Frontal cortex (tissue), 4 donors: ENCODE data around the gene NIFK. TPM values are rescaled to one million over a fixed set of nuclear protein-coding genes. Genes with fewer than 3 reads are reported as not detected.

Experiments
- DNase-seq, 2 donors: peaks; one replicate each; pipeline ENCODE4 v3.0.0; 2012; ENCODE audit warnings: low spot score in 2 of 2
- FAIRE-seq: peaks from 2 replicates; lab custom pipeline; 2012; peaks lifted over from hg19 to GRCh38; lab: Jason Lieb, UNC
- total RNA-seq: library from RNA; depleted of rRNA; stranded (reverse); fragments of >200 nt; gene quantifications from one replicate; pipeline ENCODE4 v1.2.3, GENCODE V29; 2014
- donor health status: control.
- donor health status: control.
- donor health status: control.

Gene NIFK
- 53.8 TPM for total RNA-seq

DNA sequence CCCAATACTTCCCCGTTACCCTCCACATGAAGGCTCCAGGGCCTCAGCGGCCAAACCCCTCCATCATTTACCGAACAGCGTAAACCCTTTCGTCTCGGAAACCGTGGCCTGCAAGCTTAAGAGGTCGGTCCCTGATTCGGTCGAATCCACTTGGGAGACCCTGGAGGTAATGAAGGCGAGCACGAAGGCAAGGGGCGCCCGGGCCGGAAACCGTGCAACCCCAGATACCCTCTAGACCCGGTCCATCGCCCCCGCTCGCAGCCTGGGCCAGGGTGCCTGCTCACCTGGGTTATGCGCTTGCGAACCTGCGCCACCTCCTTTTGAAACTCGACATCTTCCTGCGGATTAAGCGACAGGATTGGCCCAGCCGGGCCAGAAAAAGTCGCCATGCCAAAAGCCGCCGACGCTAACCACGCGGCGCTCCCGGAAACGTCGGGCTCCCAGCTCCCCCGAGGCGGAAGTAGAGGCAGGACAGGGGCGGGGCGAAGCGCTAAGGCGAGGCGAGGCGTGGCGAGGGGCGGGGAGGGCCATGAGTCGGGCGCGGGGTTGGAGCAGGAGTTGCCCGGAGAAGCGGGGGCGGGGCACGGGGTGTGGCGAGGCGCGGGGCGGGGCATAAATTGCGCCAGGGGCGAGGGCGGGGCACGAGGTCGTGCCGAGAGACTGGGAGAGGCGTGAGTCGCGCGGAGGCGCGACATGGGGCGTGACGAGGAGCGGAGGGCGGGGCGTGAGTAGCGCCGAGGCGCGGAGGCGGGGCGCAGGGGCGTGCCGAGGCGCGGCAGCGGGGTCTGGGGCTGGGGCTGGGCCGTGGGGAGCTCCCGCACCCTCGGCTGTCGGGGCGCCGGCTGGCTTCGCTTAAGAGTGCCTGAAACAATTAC is at the start of gene NIFK:
TSS of gene NIFK (minus strand) at position 414 of the 875 bp plus-strand sequence. CDS start at position 389, 25 bp downstream.
- FAIRE-seq: no peak

DNA sequence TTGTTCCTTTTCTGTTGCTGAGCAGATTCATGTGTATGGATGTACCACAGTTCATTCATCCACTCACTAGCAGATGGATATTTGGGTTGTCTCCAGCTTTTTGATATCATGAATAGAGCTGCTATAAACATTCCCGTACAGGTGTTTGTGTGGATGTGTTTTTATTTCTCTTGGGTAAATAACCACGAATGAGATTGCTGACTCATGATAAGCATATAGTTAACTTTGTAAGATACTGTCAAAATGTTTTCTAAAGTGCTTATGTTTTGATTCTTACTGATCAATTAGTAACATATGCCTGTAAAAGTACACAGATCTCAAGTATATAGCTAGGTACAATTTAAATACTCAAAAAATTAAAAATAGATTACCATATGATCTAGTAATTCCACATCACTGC is 46.5 kb upstream of the NIFK start:
- FAIRE-seq (no peak), DNase-seq (no peak)

More for the DNA sequence above, at the start of gene NIFK:
- DNase-seq: peak; percentile 98 to 99

DNA sequence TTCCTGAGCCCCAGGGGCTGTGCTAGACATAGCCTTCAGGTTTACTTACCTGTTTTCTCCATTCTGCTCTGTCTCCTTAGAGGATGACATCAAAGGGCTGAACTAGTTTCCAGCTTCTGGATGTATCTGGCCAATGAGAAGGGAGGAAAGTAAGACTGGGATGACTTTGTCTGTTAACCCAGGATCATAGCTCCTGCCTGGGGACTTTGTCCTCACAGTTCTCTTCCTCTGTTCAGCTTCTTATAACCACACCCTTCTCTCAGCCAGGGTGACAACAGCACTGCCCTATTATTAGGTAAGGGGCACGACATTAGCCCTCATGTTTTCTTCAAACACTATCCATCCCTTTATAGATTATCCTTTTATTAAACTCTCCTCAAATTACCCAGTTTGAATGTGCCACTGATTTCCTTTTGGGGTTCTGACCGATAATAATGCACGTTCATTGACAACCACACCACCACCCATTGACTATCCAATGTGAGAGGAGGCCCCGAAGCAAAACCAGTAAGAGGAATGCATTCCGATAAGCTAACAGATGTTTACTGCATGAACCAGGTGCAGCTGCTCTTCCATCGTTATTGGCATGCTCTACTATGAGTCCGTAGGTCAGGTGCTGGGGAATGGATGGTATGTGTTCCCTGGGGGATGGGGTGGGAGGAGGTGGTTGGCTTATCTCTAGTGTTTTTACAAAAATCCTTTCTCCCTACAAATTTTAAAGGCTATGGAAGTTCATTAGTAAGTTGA is 42.2 kb upstream of the NIFK start:
- FAIRE-seq (no peak), DNase-seq (no peak)

DNA sequence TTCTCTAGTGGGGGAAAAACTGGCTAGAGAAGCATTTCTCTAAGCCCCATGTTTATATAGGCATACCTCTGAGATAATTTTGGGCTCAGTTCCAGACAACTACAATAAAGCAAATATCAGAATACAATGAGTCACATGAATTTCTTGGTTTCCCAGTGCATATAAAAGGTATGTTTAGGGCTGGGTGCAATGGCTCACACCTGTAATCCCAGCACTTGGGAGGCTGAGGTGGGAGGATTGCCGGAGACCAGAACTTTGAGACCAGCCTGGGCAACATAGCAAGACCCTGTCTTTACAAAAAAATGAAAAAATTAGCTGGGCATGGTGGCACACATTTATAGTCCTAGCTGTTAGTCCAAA is 41.0 kb upstream of the NIFK start:
- FAIRE-seq: no peak
- no peak for DNase-seq

DNA sequence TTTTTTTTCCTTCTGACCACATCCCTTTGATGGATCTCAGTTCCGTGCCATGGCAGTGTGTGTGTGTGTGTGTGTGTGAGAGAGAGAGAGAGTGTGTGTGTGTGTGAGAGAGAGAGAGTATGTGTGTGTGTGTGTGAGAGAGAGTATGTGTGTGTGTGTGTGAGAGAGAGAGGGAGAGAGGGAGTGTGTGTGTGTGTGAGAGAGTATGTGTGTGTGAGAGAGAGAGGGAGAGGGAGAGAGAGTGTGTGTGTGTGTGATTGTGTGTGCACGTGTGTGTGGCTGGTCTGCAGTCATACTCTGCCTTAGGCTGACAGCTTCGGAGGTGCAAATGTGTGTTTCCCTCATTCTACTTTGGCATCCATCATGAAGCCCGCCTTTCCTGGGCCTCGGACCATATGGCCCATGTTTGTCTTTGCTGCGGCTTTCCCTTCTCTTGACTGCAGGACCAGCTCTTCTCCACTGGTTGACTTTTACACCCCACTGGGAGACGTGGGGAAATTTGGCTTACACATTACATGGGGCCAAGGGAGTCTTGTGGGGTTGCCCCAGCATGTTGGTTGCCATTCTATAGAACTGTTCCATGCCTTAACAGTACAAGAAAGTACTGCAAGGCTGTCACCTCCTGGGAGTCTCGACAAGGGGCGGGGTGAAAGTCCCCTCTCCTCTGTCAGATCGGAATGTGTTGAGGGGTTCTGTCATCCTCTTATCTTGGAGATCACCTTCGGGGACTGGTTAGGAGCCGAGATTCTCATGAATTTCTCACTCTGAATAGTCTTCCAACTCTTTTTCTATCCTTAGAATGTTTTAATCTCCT is 40.4 kb upstream of the NIFK start:
- DNase-seq (no peak), FAIRE-seq (no peak)

DNA sequence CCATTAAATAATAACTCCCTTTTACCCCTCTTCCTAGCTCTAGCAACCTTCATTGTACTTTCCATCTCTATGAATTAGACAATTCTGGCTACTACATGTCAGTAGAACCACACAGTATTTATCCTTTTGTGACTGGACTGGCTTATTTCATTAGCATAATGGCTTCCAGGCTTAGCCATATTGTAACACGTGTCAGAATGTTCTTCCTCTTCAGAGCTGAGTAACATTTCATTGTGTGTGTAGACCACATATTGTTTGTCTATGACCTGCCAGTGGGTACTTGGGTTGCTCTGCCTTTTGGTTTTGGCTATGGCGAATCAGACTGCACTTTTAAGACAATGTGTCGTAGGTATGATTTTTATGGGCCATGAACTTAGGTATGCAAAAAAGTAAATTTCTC is 39.7 kb upstream of the NIFK start:
- FAIRE-seq (no peak), DNase-seq (no peak)

DNA sequence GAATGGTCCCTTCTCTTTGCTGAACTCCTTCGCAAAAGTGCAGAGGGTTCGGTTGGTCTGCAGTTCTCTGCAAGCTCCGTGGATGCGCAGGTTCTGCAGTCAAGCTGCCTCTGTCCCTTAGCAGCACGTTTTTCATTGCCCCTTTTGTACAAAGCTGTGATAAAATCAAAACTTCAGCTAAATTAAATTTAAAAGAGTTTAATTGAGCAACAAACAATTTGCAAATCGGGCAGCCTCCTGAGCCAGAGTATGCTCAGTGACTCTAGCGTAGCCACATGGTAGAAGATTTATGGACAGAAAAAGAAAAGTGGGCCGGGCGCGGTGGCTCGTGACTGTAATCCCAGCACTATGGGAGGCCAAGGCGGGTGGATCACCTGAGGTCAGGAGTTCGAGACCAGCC is 37.6 kb upstream of the NIFK start:
- FAIRE-seq (no peak), DNase-seq (no peak)

DNA sequence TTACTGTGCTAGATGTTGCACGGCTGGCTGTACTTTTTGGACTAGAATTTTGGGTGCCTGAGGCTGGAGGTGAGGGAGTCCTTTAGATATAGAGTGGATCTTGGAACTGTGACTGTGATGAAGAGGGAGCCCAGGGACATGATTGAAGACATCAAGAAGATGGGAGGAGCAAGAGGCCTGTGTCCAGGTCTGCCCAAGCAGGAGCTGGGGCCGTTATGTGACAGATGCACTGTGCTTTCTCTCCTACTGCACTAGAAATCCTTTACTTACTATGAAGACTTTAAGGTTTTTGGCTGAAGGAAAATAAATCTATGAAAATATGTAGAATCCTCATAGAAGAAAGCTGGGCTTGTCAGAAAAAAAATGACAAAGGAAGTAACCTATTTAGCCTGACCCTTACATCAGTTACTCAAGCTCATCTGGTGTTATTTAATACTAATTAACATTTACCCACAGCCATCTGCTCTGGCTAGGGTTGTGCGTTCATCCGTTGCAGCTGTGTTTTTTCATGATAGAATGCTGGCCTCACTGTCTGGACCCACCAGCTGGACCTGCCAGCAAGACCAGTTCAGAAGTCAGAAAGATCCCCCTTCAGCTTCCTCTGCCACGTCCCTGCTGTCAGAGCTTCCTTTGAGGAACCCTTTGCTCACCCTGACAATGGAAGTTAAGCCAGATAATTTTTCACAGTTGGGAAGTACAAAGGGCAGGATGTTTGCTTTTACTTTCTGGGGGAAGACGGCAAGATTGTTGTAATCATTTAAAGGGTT is 35.5 kb upstream of the NIFK start:
- FAIRE-seq (no peak), DNase-seq (no peak)

DNA sequence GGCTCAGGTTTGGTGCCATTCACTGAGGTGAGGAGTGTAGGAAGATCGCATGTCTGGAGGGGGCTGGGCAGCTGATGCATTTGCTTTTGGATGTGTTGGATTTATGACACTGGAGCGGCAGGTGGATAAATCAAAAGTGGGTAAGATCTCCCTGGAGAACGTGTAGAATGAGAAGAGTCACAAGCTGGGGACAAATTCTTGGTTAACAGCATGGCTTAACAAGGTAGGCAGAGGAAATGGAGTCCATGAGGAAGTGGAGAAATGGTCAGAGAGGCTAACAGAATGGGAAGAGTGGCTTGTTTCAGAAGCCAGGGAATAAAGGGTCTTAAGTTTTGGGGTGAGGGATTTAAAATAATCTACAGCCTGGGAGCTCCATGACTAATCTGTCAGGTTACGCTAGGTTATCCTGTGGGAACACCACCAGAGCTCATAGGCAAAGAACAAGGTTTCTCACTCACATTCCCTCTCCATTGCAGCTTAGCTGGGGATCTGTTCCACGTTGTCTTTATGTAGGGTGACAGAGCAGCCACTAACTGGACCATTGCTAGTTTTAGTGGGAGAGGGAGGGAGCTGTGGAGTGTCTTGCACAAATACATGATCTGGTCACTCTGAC is 31.6 kb upstream of the NIFK start:
- FAIRE-seq: no peak
- no peak for DNase-seq

DNA sequence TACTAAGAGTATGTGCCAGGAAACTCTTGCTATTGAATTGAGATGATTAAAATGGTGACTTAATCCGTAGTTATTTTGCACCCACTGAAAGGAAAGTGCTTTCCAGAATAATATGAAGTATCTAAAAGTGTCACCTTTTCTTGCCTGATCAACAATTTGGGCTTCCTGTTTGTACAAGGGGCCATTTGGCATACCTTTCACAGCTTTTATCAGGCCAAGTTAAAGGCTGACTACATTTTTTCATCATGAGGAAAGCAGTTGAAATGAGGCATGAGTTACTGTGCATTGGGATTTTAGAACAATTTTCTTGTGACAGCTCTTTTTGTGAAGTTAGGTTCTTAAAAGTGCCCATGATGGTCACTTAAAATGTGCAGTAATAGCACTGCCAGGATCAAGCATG is 29.9 kb upstream of the NIFK start:
- no peak for FAIRE-seq

DNA sequence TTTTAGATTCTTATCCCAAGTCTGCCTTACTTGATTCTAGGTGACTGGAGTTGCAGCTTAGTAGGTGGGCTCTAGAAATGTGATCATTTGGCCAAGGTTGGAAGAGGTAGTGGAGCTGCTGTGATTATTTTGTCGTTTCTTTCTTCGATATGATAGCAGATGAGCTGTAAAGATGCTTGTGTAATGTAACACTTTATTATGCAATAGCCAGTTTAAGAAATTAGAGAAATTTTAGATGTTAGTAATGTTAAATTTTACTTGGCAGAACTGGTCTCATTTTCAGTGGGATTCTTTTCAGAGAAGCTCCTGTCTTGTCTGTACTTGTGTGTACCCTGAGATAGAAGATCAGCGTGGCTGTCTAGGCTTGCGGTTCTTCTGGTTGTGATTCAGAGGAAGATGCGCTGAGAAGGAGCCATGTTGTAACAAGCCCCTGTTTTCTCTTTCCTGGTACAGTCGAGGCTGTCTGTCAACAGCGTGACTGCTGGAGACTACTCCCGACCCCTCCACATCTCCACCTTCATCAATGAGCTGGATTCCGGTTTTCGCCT is 28.1 kb upstream of the NIFK start:
- DNase-seq (no peak), FAIRE-seq (no peak)

More for the DNA sequence above, 29.9 kb upstream of the NIFK start:
- DNase-seq: no peak

DNA sequence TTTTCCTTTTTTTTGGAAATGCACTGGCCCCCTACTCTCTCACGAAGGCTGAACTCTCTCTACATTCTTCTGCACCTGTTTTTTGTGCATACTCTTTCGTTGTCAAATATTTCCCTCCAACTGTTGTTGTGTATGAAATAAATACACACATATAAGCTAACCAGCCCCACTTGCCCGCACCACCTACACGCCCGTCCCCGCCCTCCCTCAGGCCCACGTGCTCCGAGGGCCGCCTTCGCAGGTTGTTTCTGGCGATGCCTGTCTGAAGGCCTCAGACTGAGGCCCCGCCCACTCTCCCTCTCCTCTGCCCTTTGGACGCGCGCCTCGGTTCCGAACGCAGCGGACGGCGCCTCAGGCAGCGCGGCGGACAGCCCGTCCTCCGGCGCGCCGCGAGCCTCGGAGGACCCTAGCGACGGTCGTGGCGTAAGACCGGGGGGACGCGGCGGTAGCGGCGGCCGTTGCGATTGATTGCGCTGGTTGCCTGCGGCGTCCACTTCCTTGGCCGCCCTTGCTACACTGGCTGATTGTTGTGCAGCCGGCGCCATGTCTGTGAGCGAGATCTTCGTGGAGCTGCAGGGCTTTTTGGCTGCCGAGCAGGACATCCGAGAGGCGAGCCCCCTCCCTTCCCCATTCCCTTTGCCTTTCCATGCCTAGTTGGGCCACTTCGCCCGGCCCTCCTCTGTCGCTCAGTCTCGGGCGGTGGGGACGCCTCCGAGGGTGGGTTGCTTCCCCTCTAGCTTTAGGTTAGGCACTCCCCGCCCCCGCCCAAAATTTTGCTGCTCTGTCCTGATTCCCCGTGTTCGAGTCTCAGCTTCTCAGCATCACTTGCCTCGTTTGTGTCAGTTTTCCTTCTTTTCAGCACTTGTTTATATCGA is 18.8 kb upstream of the NIFK start, which contains the start of gene TSN:
TSS of gene TSN (plus strand) at position 415 of the 875 bp plus-strand sequence. CDS start at position 544, 129 bp downstream.
- no peak for FAIRE-seq
- DNase-seq: peak; percentile 86 to 88

DNA sequence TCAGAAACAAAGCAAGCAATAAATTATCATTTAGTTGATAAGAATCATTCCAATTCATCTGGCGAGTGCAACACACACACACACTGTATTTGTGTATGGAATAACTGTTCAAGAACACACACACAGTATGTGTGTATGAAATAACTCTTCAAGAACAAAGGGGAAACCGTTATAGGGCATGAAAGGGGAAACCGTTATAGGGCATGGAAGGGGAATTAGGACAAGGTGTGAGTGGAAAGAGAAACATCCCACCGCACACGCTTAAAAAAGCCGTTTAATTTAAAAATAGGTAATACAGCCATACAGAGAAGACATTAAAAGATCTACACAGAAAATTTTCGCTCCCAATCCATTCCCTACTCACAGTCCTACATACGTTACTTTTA is 18.2 kb upstream of the NIFK start:
- FAIRE-seq (no peak), DNase-seq (no peak)

DNA sequence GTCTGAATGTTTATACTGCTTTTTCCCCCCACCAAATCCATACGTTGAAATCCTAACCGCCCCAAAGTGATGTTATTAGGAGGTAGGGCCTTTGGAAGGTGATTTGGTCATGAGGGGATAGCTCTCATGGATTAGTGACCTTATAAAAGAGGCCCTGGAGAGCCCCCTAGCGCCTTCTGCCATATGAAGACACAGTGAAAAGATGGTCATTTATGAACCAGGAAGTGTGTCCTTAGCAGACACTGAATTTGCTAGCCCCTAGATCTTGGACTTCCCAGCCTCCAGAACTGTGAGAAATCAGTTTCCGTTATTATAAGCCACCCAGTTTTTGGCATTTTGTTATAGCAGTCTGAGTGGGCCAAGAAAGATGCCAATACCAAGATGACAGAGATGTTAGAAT is 11.5 kb upstream of the NIFK start:
- FAIRE-seq (no peak), DNase-seq (no peak)

DNA sequence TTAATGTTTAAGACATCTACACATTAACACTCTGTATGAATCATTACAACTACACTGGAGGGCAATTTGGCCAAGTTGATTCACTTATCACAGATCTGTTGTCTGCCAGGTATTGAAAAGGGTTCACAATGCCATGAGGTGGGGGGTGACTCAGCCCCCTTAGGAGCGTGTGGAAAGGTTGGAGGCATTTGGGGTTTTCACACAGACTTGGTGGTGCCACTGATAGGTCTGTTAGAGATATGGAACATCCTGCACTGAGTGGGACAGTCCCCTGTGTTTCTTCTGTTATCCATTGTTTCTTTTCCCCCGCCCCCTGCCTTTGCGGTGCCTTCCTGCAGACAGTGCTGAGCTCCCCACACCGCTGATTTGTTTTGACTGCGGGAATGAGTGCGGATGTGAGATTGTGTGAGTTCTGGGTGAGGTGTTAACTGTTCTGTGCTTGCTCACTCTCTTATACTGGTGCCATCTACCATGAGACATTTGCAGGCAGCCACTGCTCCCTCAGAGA is 9.4 kb upstream of the NIFK start:
- no peak for FAIRE-seq
- DNase-seq: no peak

DNA sequence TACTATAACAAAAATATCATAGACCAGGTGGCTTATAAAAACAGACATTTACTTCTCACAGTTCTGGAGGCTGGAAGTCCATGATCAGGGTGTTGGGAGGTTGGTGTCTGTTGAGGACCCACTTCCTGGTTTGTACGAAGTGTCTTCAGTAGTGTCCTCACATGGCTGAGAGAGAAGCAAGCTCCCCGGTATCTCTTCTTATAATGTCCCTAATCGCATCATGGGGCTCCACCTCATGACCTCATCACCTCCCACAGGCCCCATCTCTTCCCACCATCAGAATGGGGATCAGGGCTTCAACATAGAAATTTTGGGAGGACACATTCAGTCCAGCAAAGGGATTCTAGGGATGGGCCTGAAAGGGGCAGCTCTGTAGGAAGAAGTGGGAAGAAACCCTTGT is 4.8 kb upstream of the NIFK start:
- FAIRE-seq: no peak
- DNase-seq: no peak

DNA sequence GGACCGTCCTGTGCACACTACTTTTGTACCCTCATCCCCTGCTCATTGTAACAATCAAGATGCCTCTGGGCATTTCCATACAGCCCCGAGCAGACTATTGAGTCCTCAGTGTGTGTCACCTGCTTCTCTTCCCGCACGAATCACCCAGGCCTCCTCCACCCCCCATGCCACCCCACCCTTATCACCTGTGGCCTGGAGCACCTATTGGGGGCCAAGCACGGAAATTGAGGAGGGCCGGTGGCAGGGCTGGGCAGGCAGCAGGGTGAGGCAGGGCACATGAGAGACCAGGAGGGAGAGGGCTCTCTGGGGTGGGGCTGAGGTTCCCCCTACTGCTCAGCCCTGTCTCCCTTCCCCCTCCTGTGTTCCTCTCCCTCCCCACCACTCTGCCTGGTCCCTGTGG is 4.3 kb upstream of the NIFK start:
- DNase-seq: no peak
- no peak for FAIRE-seq

DNA sequence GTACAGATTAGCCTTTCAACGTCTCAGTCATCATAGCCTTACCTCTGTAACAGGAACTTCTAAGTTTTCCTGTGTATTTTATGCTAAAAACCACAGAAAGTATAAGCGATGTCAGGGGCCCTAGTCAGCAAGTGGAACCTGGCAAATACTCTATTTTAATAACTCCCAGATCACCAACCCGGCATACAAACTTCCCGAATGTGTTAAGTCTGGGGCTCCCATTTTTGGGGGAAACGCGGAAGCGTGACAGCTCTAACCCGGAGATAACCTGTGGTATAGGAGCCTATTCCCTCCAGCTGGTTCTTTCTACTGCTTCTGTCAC is 574 bp downstream of the NIFK start:
- FAIRE-seq (no peak), DNase-seq (no peak)
